ENCODE results near the gene EIF4E1B.

EIF4E1B gene

GRCh38 chr5:176606875-176607274, 23.6 kb upstream of the EIF4E1B start:
- DNase-seq = no peak

- no peak for DNase-seq
Observed at GRCh38 chr5:176608142-176608705, 22.3 kb upstream of the EIF4E1B start.

GRCh38 chr5:176608937-176609723, 21.3 kb upstream of the EIF4E1B start:
- no peak for DNase-seq

- peak in 4 of 5 donors; percentile 17 to 51 (median 34) for DNase-seq
Observed at GRCh38 chr5:176609724-176610434, 20.6 kb upstream of the EIF4E1B start, which contains the start of gene GPRIN1. Gene GPRIN1, minus strand, starts transcription at chr5:176610156. Its CDS starts 10,322 bp downstream, at chr5:176599834.

GRCh38 chr5:176610435-176610773, 20.1 kb upstream of the EIF4E1B start:
- DNase-seq = no peak

- peak in 4 of 5 donors; percentile 41 to 49 (median 44) for DNase-seq
Observed at GRCh38 chr5:176611435-176611834, 19.0 kb upstream of the EIF4E1B start.

- no peak for DNase-seq
Observed at GRCh38 chr5:176612008-176612407, 18.5 kb upstream of the EIF4E1B start.

GRCh38 chr5:176612855-176613254, 17.6 kb upstream of the EIF4E1B start:
- no peak for DNase-seq

- no peak for DNase-seq
Observed at GRCh38 chr5:176614805-176615478, 15.5 kb upstream of the EIF4E1B start.

GRCh38 chr5:176616511-176616910, 14.0 kb upstream of the EIF4E1B start:
- DNase-seq = no peak

GRCh38 chr5:176618783-176619182, 11.7 kb upstream of the EIF4E1B start:
- DNase-seq = no peak

- peak; percentile 55 to 80 (median 62) for DNase-seq
Observed at GRCh38 chr5:176619203-176619568, 11.3 kb upstream of the EIF4E1B start.

- DNase-seq = no peak
Observed at GRCh38 chr5:176619569-176620332, 10.7 kb upstream of the EIF4E1B start.

- DNase-seq = no peak
Observed at GRCh38 chr5:176620333-176620981, 10.0 kb upstream of the EIF4E1B start.

GRCh38 chr5:176621661-176622079, 8.8 kb upstream of the EIF4E1B start:
- DNase-seq = no peak

GRCh38 chr5:176624142-176624541, 6.3 kb upstream of the EIF4E1B start:
- DNase-seq = no peak

GRCh38 chr5:176624938-176625337, 5.5 kb upstream of the EIF4E1B start:
- no peak for DNase-seq

- no peak for DNase-seq
Observed at GRCh38 chr5:176625512-176625911, 5.0 kb upstream of the EIF4E1B start.

- no peak for DNase-seq
Observed at GRCh38 chr5:176625966-176626875, 4.3 kb upstream of the EIF4E1B start.

- no peak for DNase-seq
Observed at GRCh38 chr5:176626876-176627236, 3.6 kb upstream of the EIF4E1B start.

- DNase-seq = no peak
Observed at GRCh38 chr5:176627582-176627981, 2.9 kb upstream of the EIF4E1B start.
